Measurements from ENCODE around the gene ATP5MK. TPM values are rescaled to one million over a fixed set of nuclear protein-coding genes. Genes with fewer than 3 reads are reported as not detected.

Gene ATP5MK
- 197 and 259 TPM in 2 replicates for total RNA-seq (2014; rRNA removed; shearing (Covaris generic))
- 566 and 592 TPM in 2 replicates for polyA plus RNA-seq (2016; fragmentation: Nextera tagmentation; extraction: Ambion mirVana)

- Histone ChIP-seq H4K20me1 (ENCODE audit: insufficient read depth) (no peaks in the 10 kb centered on the region; the same call in 1 of the 2 replicates), H3K36me3 (ENCODE audit: low read depth) (peaks cover 24% of the 10 kb centered on the region), H3K9me3 (ENCODE audit: low read depth) (no peaks in the 10 kb centered on the region), H3K9me2 (ENCODE audit: insufficient read depth) (no peaks in the 10 kb centered on the region), H3K4me2 (ENCODE audit: unreplicated experiment) (peak within 1 kb of the TSS; percentile 95), H3K27ac (peak within 1 kb of the TSS; percentile 80), H3K4me3 (peak within 1 kb of the TSS; percentile 96), H3K79me2 (ENCODE audit: insufficient read depth) (peaks cover 96% of the 10 kb centered on the region), H3K27me3 (replicated peaks; ENCODE audit: insufficient read depth) (no peaks in the 10 kb centered on the region), H3F3A (ENCODE audit: insufficient read depth) (no peaks in the 10 kb centered on the region), H3K4me1 (ENCODE audit: insufficient read depth) (peaks cover 33% of the 10 kb centered on the region), H3K9ac (peak within 1 kb of the TSS; percentile 97), H2AFZ (peak within 1 kb of the TSS; percentile 84)
- WGBS, 2 experiments (ENCODE audit: low coverage in 1 of 2, low lambda C conversion rate in 2 of 2, missing lambda C conversion rate in 2 of 2): 1% methylated on average over 54 of the region's 56 CpGs
- in situ Hi-C loops (cut with MboI): no loop called here
- peak; percentile 100 for DNase-seq
- TF ChIP-seq EZH2phosphoT487 (IDR thresholded peaks at IDR 0.05; ENCODE audit: insufficient read depth, low read depth) (no peak), EZH2 (IDR thresholded peaks at IDR 0.05; ENCODE audit: insufficient read depth, poor library complexity, severe bottlenecking) (no peak)
Observed at GRCh38 chr10:103396067-103396788, at the start of gene ATP5MK, which contains the start of gene PDCD11. Gene ATP5MK, minus strand, starts transcription at chr10:103396475. Its CDS starts 4,018 bp downstream, at chr10:103392457. Gene PDCD11, plus strand, starts transcription at chr10:103396626. Its CDS starts 1,801 bp downstream, at chr10:103398427.

GRCh38 chr10:103445366-103445765 is 49.1 kb upstream of the ATP5MK start:
- Histone ChIP-seq H3K4me1 (ENCODE audit: insufficient read depth) (peaks cover 44% of the 10 kb centered on the region), H3K4me2 (ENCODE audit: unreplicated experiment) (peak overlapping the region; percentile 10), H3K9ac (peak overlapping the region; percentile 75), H4K20me1 (ENCODE audit: insufficient read depth) (no peaks in the 10 kb centered on the region), H3K79me2 (ENCODE audit: insufficient read depth) (peaks cover 47% of the 10 kb centered on the region), H3K27me3 (replicated peaks; ENCODE audit: insufficient read depth) (no peaks in the 10 kb centered on the region), H3K4me3 (no peak overlapping the region), H2AFZ (no peak overlapping the region), H3K36me3 (ENCODE audit: low read depth) (peaks cover 55% of the 10 kb centered on the region), H3F3A (ENCODE audit: insufficient read depth) (peaks cover 66% of the 10 kb centered on the region), H3K9me3 (ENCODE audit: low read depth) (no peaks in the 10 kb centered on the region), H3K9me2 (ENCODE audit: insufficient read depth) (no peaks in the 10 kb centered on the region), H3K27ac (peak overlapping the region; percentile 96)
- TF ChIP-seq EZH2 (IDR thresholded peaks at IDR 0.05; ENCODE audit: insufficient read depth, poor library complexity, severe bottlenecking) (no peak), EZH2phosphoT487 (IDR thresholded peaks at IDR 0.05; ENCODE audit: insufficient read depth, low read depth) (no peak)
- 88 to 94% methylated on average over 9 of the region's 9 CpGs for WGBS, 2 experiments (ENCODE audit: low coverage in 1 of 2, low lambda C conversion rate in 2 of 2, missing lambda C conversion rate in 2 of 2)
- DNase-seq: no peak
- in situ Hi-C loops (cut with MboI): no loop called here

GRCh38 chr10:103444478-103444877 is 48.2 kb upstream of the ATP5MK start:
- no peak for DNase-seq
- in situ Hi-C loops (cut with MboI): no loop called here
- H3K9ac ChIP-seq: no peak overlapping the region
- peaks cover 61% of the 10 kb centered on the region for H3K36me3 ChIP-seq (ENCODE audit: low read depth)
- H3K9me3 ChIP-seq (ENCODE audit: low read depth): no peaks in the 10 kb centered on the region
- H2AFZ ChIP-seq: no peak overlapping the region
- no peaks in the 10 kb centered on the region for H3K27me3 ChIP-seq (replicated peaks; ENCODE audit: insufficient read depth)
- H3K4me1 ChIP-seq (ENCODE audit: insufficient read depth): peaks cover 35% of the 10 kb centered on the region
- WGBS, 2 experiments (ENCODE audit: low coverage in 1 of 2, low lambda C conversion rate in 2 of 2, missing lambda C conversion rate in 2 of 2): 74 to 86% methylated on average over 9 to 10 of the region's 10 CpGs
- H4K20me1 ChIP-seq (ENCODE audit: insufficient read depth): no peaks in the 10 kb centered on the region
- H3K27ac ChIP-seq: no peak overlapping the region
- H3K4me3 ChIP-seq: no peak overlapping the region
- no peak overlapping the region for H3K4me2 ChIP-seq (ENCODE audit: unreplicated experiment)
- no peak for TF ChIP-seq EZH2 (IDR thresholded peaks at IDR 0.05; ENCODE audit: insufficient read depth, poor library complexity, severe bottlenecking)
- TF ChIP-seq EZH2phosphoT487 (IDR thresholded peaks at IDR 0.05; ENCODE audit: insufficient read depth, low read depth): no peak
- peaks cover 38% of the 10 kb centered on the region for H3K79me2 ChIP-seq (ENCODE audit: insufficient read depth)
- H3F3A ChIP-seq (ENCODE audit: insufficient read depth): peaks cover 62% of the 10 kb centered on the region
- no peaks in the 10 kb centered on the region for H3K9me2 ChIP-seq (ENCODE audit: insufficient read depth)

- Histone ChIP-seq H3F3A (ENCODE audit: insufficient read depth) (peaks cover 55% of the 10 kb centered on the region), H3K4me1 (ENCODE audit: insufficient read depth) (peaks cover 27% of the 10 kb centered on the region), H3K27ac (no peak overlapping the region), H3K4me2 (ENCODE audit: unreplicated experiment) (no peak overlapping the region), H3K9me2 (ENCODE audit: insufficient read depth) (no peaks in the 10 kb centered on the region), H3K9ac (no peak overlapping the region), H2AFZ (no peak overlapping the region), H3K27me3 (replicated peaks; ENCODE audit: insufficient read depth) (no peaks in the 10 kb centered on the region), H3K9me3 (ENCODE audit: low read depth) (no peaks in the 10 kb centered on the region), H3K79me2 (ENCODE audit: insufficient read depth) (peaks cover 33% of the 10 kb centered on the region), H3K4me3 (no peak overlapping the region), H3K36me3 (ENCODE audit: low read depth) (peaks cover 61% of the 10 kb centered on the region), H4K20me1 (ENCODE audit: insufficient read depth) (no peaks in the 10 kb centered on the region)
- TF ChIP-seq EZH2phosphoT487 (IDR thresholded peaks at IDR 0.05; ENCODE audit: insufficient read depth, low read depth) (no peak), EZH2 (IDR thresholded peaks at IDR 0.05; ENCODE audit: insufficient read depth, poor library complexity, severe bottlenecking) (no peak)
- 81 to 85% methylated on average over 22 to 23 of the region's 23 CpGs for WGBS, 2 experiments (ENCODE audit: low coverage in 1 of 2, low lambda C conversion rate in 2 of 2, missing lambda C conversion rate in 2 of 2)
- DNase-seq: no peak
- in situ Hi-C loops (cut with MboI): no loop called here
Observed at GRCh38 chr10:103443475-103444185, 47.4 kb upstream of the ATP5MK start.
